DND-41 (cell line): ENCODE results near the gene JARID2.

Experiments used
- ATAC-seq: fragments of 200-7000 bp; cut with Tn5 transposase; 3 replicates; pipeline ENCODE4 v1.9.1; 2021; ENCODE audit warnings: low read depth; ENCODE audit not compliant: insufficient read depth
- DNase-seq: peaks from one replicate; pipeline ENCODE4 v3.0.0-alpha.2; 2020
- H2AFZ ChIP-seq: 2 replicates; pipeline ENCODE4 v1.6.0; 2012; ENCODE audit warnings: low read depth, low read length
- H3K27ac ChIP-seq: 2 replicates; pipeline ENCODE4 v1.5.1; 2012; ENCODE audit warnings: low read length, inconsistent platforms
- H3K27me3 ChIP-seq: fragments of 200-600 bp; sonication (generic); 2 replicates; pipeline ENCODE4 v1.6.0; 2012; ENCODE audit warnings: low read length, mild to moderate bottlenecking, inconsistent platforms; ENCODE audit not compliant: insufficient read depth, poor library complexity
- H3K36me3 ChIP-seq: 2 replicates; pipeline ENCODE4 v1.5.1; 2012; ENCODE audit warnings: low read length, inconsistent platforms; ENCODE audit not compliant: insufficient read depth
- H3K4me1 ChIP-seq: 2 replicates; pipeline ENCODE4 v1.5.1; 2012; ENCODE audit warnings: mild to moderate bottlenecking, low read length; ENCODE audit not compliant: insufficient read depth
- H3K4me2 ChIP-seq: 2 replicates; pipeline ENCODE4 v1.6.0; 2012; ENCODE audit warnings: mild to moderate bottlenecking, moderate library complexity, low read length, inconsistent platforms; ENCODE audit not compliant: insufficient read depth
- H3K4me3 ChIP-seq, 2 experiments: fragments of 200-600 bp in 1 of 2; shearing (Covaris generic) in 1 of 2; 2 replicates each; pipeline ENCODE4 v1.5.1; 2012 to 2016; ENCODE audit warnings: inconsistent platforms in 2 of 2, low read length in 2 of 2, mild to moderate bottlenecking in 2 of 2, low read depth in 1 of 2, moderate library complexity in 1 of 2
- H3K79me2 ChIP-seq: 2 replicates; pipeline ENCODE4 v1.6.0; 2012; ENCODE audit warnings: low read length, inconsistent platforms; ENCODE audit not compliant: insufficient read depth
- H3K9ac ChIP-seq: 2 replicates; pipeline ENCODE4 v1.6.0; 2012; ENCODE audit warnings: low read depth, mild to moderate bottlenecking, inconsistent platforms, low read length, moderate library complexity
- H3K9me3 ChIP-seq: 2 replicates; pipeline ENCODE4 v1.5.1; 2012; ENCODE audit warnings: low read length, moderate library complexity, mild to moderate bottlenecking, inconsistent platforms; ENCODE audit not compliant: insufficient read depth, severe bottlenecking
- H4K20me1 ChIP-seq: 2 replicates; pipeline ENCODE4 v1.6.0; 2012; ENCODE audit warnings: low read length; ENCODE audit not compliant: insufficient read depth
- CTCF ChIP-seq: IDR thresholded peaks from 2 replicates; pipeline ENCODE4 v1.5.1; 2012; ENCODE audit warnings: borderline replicate concordance, low read length, moderate library complexity, mild to moderate bottlenecking; ENCODE audit not compliant: poor library complexity, severe bottlenecking; ENCODE audit errors: extremely low read depth
- EZH2 ChIP-seq: IDR thresholded peaks from 3 replicates; pipeline ENCODE4 v1.6.1; 2012; ENCODE audit warnings: borderline replicate concordance, low read depth, mild to moderate bottlenecking, moderate library complexity, low read length, inconsistent platforms; ENCODE audit not compliant: severe bottlenecking

Gene JARID2

GRCh38 chr6:15220062-15220461 is 25.8 kb upstream of the JARID2 start:
- Histone ChIP-seq H3K4me1 (no peaks in the 10 kb centered on the region), H3K9ac (no peak overlapping the region), H3K4me3 (no peak overlapping the region), H3K27ac (no peak overlapping the region), H3K36me3 (no peaks in the 10 kb centered on the region), H3K27me3 (no peaks in the 10 kb centered on the region), H3K9me3 (no peaks in the 10 kb centered on the region), H3K79me2 (no peaks in the 10 kb centered on the region), H3K4me2 (no peak overlapping the region), H4K20me1 (no peaks in the 10 kb centered on the region), H2AFZ (no peak overlapping the region)
- TF ChIP-seq CTCF (no peak), EZH2 (no peak)
- no peak for ATAC-seq
- no peak for DNase-seq

- no peaks in the 10 kb centered on the region for H3K9me3 ChIP-seq
- ATAC-seq: no peak
- H3K79me2 ChIP-seq: no peaks in the 10 kb centered on the region
- H3K4me3 ChIP-seq: no peak overlapping the region
- no peak overlapping the region for H2AFZ ChIP-seq
- TF ChIP-seq EZH2: no peak
- TF ChIP-seq CTCF: no peak
- H3K4me2 ChIP-seq: no peak overlapping the region
- no peaks in the 10 kb centered on the region for H3K4me1 ChIP-seq
- H3K27me3 ChIP-seq: no peaks in the 10 kb centered on the region
- no peak for DNase-seq
- H4K20me1 ChIP-seq: no peaks in the 10 kb centered on the region
- no peak overlapping the region for H3K9ac ChIP-seq
- no peak overlapping the region for H3K27ac ChIP-seq
- H3K36me3 ChIP-seq: no peaks in the 10 kb centered on the region
Measured at GRCh38 chr6:15227827-15228318, 18.0 kb upstream of the JARID2 start.

- DNase-seq: no peak
- TF ChIP-seq CTCF (no peak), EZH2 (no peak)
Measured at GRCh38 chr6:15230827-15231226, 15.0 kb upstream of the JARID2 start.

More at GRCh38 chr6:15230827-15231226, 15.0 kb upstream of the JARID2 start:
- Histone ChIP-seq H3K9me3 (no peaks in the 10 kb centered on the region), H3K4me1 (no peaks in the 10 kb centered on the region), H3K79me2 (no peaks in the 10 kb centered on the region), H3K36me3 (no peaks in the 10 kb centered on the region), H3K27ac (no peak overlapping the region), H3K4me2 (no peak overlapping the region), H3K27me3 (no peaks in the 10 kb centered on the region), H3K4me3 (no peak overlapping the region), H3K9ac (no peak overlapping the region), H4K20me1 (no peaks in the 10 kb centered on the region), H2AFZ (no peak overlapping the region)
- no peak for ATAC-seq
